Activated CD8-positive, alpha-beta memory T cell treated with anti-CD3 and anti-CD28 coated beads, Interleukin-2, amount 10 ng/mL, durations not matched to agents 7 days and 5 days (primary cell): ENCODE data around the gene ZSWIM3. TPM values are rescaled to one million over a fixed set of nuclear protein-coding genes. Genes with fewer than 3 reads are reported as not detected.

Source experiments
- ATAC-seq: fragments of 150-1000 bp; cut with Tn5 transposase; one replicate; pipeline ENCODE4 v1.10.0; 2021; ENCODE audit warnings: moderate library complexity
- CTCF ChIA-PET: fragments of 350-600 bp; sonication (Branson Sonifier 250); formaldehyde crosslinking; loops from one replicate; lab custom pipeline; 2021; ENCODE audit warnings: antibody characterized with exemption; lab: Charles Lee
- DNase-seq: peaks from one replicate; pipeline ENCODE4 v3.0.0-alpha.2; 2020
- H3K27ac Mint-ChIP-seq: one replicate; pipeline ENCODE4 v1.8.0; 2021; ENCODE audit warnings: mild to moderate bottlenecking, mixed read lengths
- H3K27me3 Mint-ChIP-seq: one replicate; pipeline ENCODE4 v1.8.0; 2021; ENCODE audit warnings: mixed read lengths
- H3K36me3 Mint-ChIP-seq: one replicate; pipeline ENCODE4 v1.8.0; 2021; ENCODE audit warnings: mild to moderate bottlenecking, mixed read lengths
- H3K4me1 Mint-ChIP-seq: one replicate; pipeline ENCODE4 v1.8.0; 2021; ENCODE audit warnings: mixed read lengths
- H3K4me3 Mint-ChIP-seq: one replicate; pipeline ENCODE4 v1.8.0; 2021; ENCODE audit warnings: mild to moderate bottlenecking, moderate library complexity, mixed read lengths
- H3K9me3 Mint-ChIP-seq: one replicate; pipeline ENCODE4 v1.8.0; 2022; ENCODE audit warnings: low read depth, mixed read lengths
- total RNA-seq, 2 experiments: library from RNA; stranded (reverse); gene quantifications; one replicate each; pipeline ENCODE4 v1.2.3, GENCODE V29; 2021

Gene ZSWIM3
- total RNA-seq, 2 experiments from 2014 or later, result 4.5 to 6.5 TPM

DNA sequence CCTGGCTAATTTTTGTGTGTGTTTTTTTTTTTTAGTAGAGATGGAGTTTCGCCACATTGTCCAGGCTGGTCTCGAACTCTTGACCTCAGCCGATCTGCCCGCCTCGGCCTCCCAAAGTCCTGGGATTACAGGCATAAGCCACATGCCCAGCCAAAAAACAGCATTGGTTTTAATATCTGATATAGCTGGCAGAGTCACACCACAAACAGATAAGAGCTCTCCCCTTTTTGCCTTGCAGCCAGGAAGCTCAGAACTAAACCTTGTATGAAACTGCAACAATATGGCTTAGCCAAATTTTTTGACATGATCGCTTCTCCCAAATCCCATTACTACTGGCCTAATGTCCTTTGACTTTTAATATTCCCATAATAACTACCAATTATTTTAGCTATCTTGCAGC lies 5.1 kb upstream of the ZSWIM3 start:
- CTCF ChIA-PET, result interaction anchor here (0.8 to 1.8 kb wide), 5 partner anchors 18 to 160 kb away, joined by 3 to 5 read pairs (median 3); partner anchors contain the start of gene SNX21
- Mint-ChIP-seq H3K36me3 (peaks cover 19% of the 10 kb centered on the region), H3K4me1 (peaks cover 19% of the 10 kb centered on the region), H3K9me3 (no peaks in the 10 kb centered on the region), H3K27ac (no peak overlapping the region), H3K27me3 (no peaks in the 10 kb centered on the region), H3K4me3 (no peak overlapping the region)
- DNase-seq, result no peak
- no peak for ATAC-seq

GRCh38 chr20:45853484-45853883 lies 3.9 kb upstream of the ZSWIM3 start:
- no peak for DNase-seq
- Mint-ChIP-seq H3K36me3 (peaks cover 19% of the 10 kb centered on the region), H3K9me3 (no peaks in the 10 kb centered on the region), H3K4me1 (peaks cover 29% of the 10 kb centered on the region), H3K4me3 (no peak overlapping the region), H3K27ac (no peak overlapping the region), H3K27me3 (no peaks in the 10 kb centered on the region)
- CTCF ChIA-PET, result interaction anchor here (1.5 to 2.7 kb wide), 2 partner anchors 54 to 117 kb away, joined by 3 to 5 read pairs; no protein-coding TSS in a partner anchor
- ATAC-seq, result no peak

DNA sequence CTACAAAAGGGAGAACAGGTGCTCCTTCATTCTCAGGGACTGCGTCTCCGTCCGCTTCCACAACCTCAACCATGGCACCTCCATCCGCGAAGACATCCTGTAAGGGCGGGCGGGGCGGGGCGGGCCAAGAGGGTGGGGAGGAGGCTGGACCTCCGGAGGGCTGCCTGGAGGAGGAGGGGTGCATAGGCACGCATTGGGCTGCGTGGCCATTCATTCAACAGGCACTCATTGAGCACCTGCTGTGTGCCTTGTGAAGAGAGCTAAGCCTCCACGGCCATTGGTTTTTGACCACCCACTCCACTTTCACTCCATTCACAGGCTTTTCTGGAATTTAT lies 435 bp downstream of the ZSWIM3 start:
- peak; percentile 42 for ATAC-seq
- Mint-ChIP-seq H3K36me3 (peaks cover 13% of the 10 kb centered on the region), H3K9me3 (no peaks in the 10 kb centered on the region)

DNA sequence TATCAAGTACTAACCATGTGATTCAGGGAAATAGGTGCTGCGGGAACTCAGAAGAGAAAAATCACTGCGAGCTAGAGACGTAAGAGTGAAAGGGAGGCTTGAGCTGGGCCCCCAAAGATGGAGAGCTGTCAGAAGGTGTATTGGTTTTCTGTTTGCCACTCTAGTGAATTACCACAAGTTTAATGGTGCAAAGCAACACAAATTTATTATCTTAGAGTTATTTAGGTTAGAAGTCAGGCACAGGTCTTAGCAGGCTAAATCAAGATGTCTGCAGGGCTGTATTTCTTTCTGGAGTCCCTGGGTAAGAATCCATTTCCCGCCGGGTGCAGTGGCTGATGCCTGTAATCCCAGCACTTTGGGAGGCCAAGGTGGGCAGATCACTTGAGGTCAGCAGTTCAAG lies 2.5 kb downstream of the ZSWIM3 start:
- no peaks in the 10 kb centered on the region for H3K27me3 Mint-ChIP-seq
- no peak overlapping the region for H3K27ac Mint-ChIP-seq
- no peak for DNase-seq
- CTCF ChIA-PET, result no interaction called here
- no peaks in the 10 kb centered on the region for H3K9me3 Mint-ChIP-seq
- H3K4me1 Mint-ChIP-seq, result peaks cover 42% of the 10 kb centered on the region
- no peak overlapping the region for H3K4me3 Mint-ChIP-seq
- peaks cover 8% of the 10 kb centered on the region for H3K36me3 Mint-ChIP-seq
- ATAC-seq, result no peak

More for the DNA sequence above, 435 bp downstream of the ZSWIM3 start:
- peak overlapping the region; percentile 99 for H3K27ac Mint-ChIP-seq
- CTCF ChIA-PET, result interaction anchor here (1.1 to 1.7 kb wide), 4 partner anchors 15 to 58 kb away, joined by 3 to 8 read pairs (median 3); partner anchors contain the start of gene UBE2C
- H3K4me1 Mint-ChIP-seq, result peaks cover 45% of the 10 kb centered on the region
- DNase-seq, result peak; percentile 74
- H3K27me3 Mint-ChIP-seq, result no peaks in the 10 kb centered on the region
- peak overlapping the region; percentile 96 for H3K4me3 Mint-ChIP-seq

- H3K9me3 Mint-ChIP-seq, result no peaks in the 10 kb centered on the region
- DNase-seq, result no peak
- no peak for ATAC-seq
- H3K4me3 Mint-ChIP-seq, result no peak overlapping the region
- CTCF ChIA-PET, result interaction anchor here (1.0 kb wide), 1 partner anchor 23 kb away, joined by 3 read pairs; no protein-coding TSS in a partner anchor
- H3K27me3 Mint-ChIP-seq, result no peaks in the 10 kb centered on the region
- H3K27ac Mint-ChIP-seq, result no peak overlapping the region
- H3K36me3 Mint-ChIP-seq, result peaks cover 8% of the 10 kb centered on the region
- peaks cover 37% of the 10 kb centered on the region for H3K4me1 Mint-ChIP-seq
Measured at GRCh38 chr20:45860560-45861220, 3.3 kb downstream of the ZSWIM3 start.

DNA sequence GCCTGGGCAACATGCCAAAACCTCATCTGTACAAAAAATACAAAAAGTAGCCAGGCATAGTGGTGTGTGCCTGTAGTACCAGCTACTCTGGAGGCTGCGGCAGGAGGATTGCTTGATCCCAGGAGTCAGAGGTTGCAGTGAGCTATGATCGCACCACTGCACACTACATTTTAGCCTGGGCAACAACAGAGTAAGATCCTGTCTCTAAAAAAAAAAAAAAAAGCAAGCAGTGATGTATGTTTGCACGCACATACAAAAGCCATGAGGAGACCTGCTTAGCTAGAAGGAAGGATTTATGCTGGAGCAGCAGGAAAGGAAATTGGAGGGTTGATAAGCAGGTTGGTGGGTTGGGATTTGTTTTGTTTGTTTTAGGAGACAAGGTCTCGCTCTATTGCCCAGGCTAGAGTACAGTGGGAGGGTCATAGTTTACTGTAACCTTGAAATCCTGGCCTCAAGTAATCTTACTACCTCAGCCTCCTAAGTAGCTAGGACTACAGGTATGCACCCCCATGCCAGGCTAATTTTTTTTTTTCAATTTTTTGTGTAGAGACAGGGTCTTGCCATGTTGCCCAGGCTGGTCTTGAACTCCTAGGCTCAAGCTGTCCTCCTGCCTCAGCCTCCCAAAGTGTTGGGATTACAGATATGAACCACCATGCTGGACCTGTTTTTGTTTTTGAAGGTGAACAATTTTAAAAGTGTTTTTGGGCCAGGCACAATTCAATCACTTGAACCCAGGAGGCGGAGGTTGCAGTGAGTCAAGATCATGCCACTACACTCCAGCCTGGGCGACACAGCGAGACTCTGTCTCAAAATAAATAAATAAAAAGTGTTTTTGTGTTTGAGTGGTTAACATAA lies 4.0 kb downstream of the ZSWIM3 start:
- Mint-ChIP-seq H3K9me3 (no peaks in the 10 kb centered on the region), H3K4me1 (peaks cover 30% of the 10 kb centered on the region), H3K27ac (no peak overlapping the region), H3K4me3 (no peak overlapping the region), H3K27me3 (no peaks in the 10 kb centered on the region), H3K36me3 (peaks cover 8% of the 10 kb centered on the region)
- ATAC-seq (no peak), DNase-seq (no peak)
- CTCF ChIA-PET, result interaction anchor here (1.0 kb wide), 1 partner anchor 22 kb away, joined by 3 read pairs; no protein-coding TSS in a partner anchor

GRCh38 chr20:45863543-45864470 lies 6.4 kb downstream of the ZSWIM3 start:
- H3K27me3 Mint-ChIP-seq, result no peaks in the 10 kb centered on the region
- CTCF ChIA-PET, result interaction anchor here (0.8 to 1.2 kb wide), 3 partner anchors 65 to 106 kb away, joined by 3 to 6 read pairs (median 3); no protein-coding TSS in a partner anchor
- no peak overlapping the region for H3K4me3 Mint-ChIP-seq
- peaks cover 14% of the 10 kb centered on the region for H3K4me1 Mint-ChIP-seq
- no peak overlapping the region for H3K27ac Mint-ChIP-seq
- H3K9me3 Mint-ChIP-seq, result no peaks in the 10 kb centered on the region
- peaks cover 8% of the 10 kb centered on the region for H3K36me3 Mint-ChIP-seq
- DNase-seq (no peak), ATAC-seq (no peak)

DNA sequence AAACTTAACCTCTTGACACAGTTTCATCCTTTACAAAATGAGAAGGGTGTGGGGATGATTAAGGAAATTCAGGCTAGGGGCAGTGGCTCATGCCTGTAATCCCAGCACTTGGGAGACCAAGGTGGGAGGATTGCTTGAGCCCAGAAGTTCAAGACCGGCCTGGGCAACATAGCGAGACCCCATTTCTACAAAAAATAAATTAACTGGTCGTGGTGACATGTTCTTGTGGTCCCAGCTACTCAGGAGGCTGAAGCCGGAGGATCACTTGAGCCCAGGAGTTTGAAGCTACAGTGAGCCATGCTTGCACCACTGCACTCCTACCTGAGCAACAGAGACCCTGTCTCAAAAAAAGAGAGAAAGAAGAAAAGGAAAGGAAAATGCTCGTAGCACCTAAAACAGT lies 9.0 kb downstream of the ZSWIM3 start:
- Mint-ChIP-seq H3K27me3 (no peaks in the 10 kb centered on the region), H3K9me3 (no peaks in the 10 kb centered on the region), H3K4me3 (no peak overlapping the region), H3K27ac (no peak overlapping the region), H3K36me3 (peaks cover 3% of the 10 kb centered on the region), H3K4me1 (peaks cover 3% of the 10 kb centered on the region)
- ATAC-seq (no peak), DNase-seq (no peak)
- CTCF ChIA-PET, result interaction anchor here (0.5 kb wide), 1 partner anchor 44 kb away, joined by 3 read pairs; no protein-coding TSS in a partner anchor

DNA sequence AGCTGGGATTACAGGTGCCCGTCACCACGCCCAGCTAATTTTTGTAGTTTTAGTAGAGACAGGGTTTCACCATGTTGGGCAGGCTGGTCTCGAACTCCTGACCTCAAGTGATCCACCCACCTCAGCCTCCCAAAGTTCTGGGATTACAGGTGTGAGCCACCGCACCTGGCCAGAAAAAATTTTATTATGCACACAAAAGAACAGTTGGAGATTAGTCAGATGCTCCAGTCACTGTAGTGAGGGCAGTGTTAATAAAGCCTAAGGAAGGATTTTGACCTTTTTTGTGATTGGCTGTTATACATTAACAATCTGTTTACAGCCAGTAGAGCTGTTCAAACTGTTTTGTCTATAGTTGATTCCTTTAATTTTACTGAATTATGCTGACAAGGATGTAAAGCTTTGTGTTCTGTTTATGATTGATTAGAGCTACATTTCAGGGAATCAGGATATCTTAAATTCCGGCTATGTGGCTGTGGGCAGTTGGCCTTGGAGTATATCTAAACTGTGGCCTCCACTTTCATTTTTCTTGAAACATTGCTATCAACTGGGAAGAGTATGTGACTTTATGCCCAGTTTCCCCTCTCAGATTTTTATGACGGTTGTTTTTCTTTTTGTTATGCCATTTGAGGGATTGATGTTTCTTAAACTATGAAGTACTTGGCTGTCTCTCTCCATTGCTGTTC lies 9.9 kb downstream of the ZSWIM3 start:
- H3K9me3 Mint-ChIP-seq, result no peaks in the 10 kb centered on the region
- DNase-seq (no peak), ATAC-seq (no peak)
- no peak overlapping the region for H3K27ac Mint-ChIP-seq
- no peak overlapping the region for H3K4me3 Mint-ChIP-seq
- H3K36me3 Mint-ChIP-seq, result peaks cover 3% of the 10 kb centered on the region
- CTCF ChIA-PET, result no interaction called here
- H3K4me1 Mint-ChIP-seq, result peaks cover 3% of the 10 kb centered on the region
- no peaks in the 10 kb centered on the region for H3K27me3 Mint-ChIP-seq

GRCh38 chr20:45867819-45868176 lies 10.4 kb downstream of the ZSWIM3 start:
- H3K27ac Mint-ChIP-seq, result no peak overlapping the region
- CTCF ChIA-PET, result no interaction called here
- H3K4me3 Mint-ChIP-seq, result no peak overlapping the region

DNA sequence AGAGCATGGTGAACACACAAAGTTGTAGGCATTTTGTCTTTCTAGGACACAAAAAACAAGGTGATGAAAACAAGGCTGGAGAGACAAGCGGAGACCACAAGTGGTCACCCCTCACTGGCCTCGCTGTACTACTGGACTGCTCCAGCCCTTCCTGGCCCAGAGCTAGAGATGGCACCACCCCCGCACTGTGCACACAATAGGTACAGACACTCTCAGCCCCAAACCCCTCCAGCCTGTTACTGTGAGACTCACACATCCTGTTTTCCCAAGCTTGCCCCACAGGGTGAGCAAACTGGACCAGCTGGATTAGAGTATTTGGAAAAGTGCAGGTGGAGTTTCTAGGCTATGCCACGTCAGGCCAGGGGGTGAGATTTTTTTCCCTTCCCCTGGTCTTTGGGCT lies 15.2 kb downstream of the ZSWIM3 start:
- no peaks in the 10 kb centered on the region for H3K27me3 Mint-ChIP-seq
- peaks cover 8% of the 10 kb centered on the region for H3K36me3 Mint-ChIP-seq
- ATAC-seq (no peak), DNase-seq (no peak)
- peaks cover 7% of the 10 kb centered on the region for H3K4me1 Mint-ChIP-seq
- CTCF ChIA-PET, result interaction anchor here (1.2 kb wide), 1 partner anchor 14 kb away, joined by 3 read pairs; no protein-coding TSS in a partner anchor
- H3K27ac Mint-ChIP-seq, result no peak overlapping the region
- no peak overlapping the region for H3K4me3 Mint-ChIP-seq
- no peaks in the 10 kb centered on the region for H3K9me3 Mint-ChIP-seq

More at GRCh38 chr20:45867819-45868176, 10.4 kb downstream of the ZSWIM3 start:
- Mint-ChIP-seq H3K4me1 (peaks cover 3% of the 10 kb centered on the region), H3K36me3 (peaks cover 6% of the 10 kb centered on the region), H3K9me3 (no peaks in the 10 kb centered on the region), H3K27me3 (no peaks in the 10 kb centered on the region)
- no peak for ATAC-seq
- DNase-seq, result no peak

- Mint-ChIP-seq H3K27ac (no peak overlapping the region), H3K27me3 (no peaks in the 10 kb centered on the region), H3K9me3 (no peaks in the 10 kb centered on the region), H3K36me3 (peaks cover 8% of the 10 kb centered on the region), H3K4me1 (peaks cover 6% of the 10 kb centered on the region), H3K4me3 (no peak overlapping the region)
- DNase-seq, result no peak
- CTCF ChIA-PET, result interaction anchor here (1.2 kb wide), 1 partner anchor 15 kb away, joined by 3 read pairs; no protein-coding TSS in a partner anchor
- no peak for ATAC-seq
Measured at GRCh38 chr20:45873409-45874103, 16.1 kb downstream of the ZSWIM3 start.
